Epithelial cell of proximal tubule (primary cell): ENCODE results near the gene IFIT5. TPM values are rescaled to one million over a fixed set of nuclear protein-coding genes. Genes with fewer than 3 reads are reported as not detected.
A peak's percentile ranks its signal among the peaks of the same experiment; 100 is the strongest.

ENCODE experiments used
- DNase-seq: peaks from one replicate; pipeline ENCODE4 v3.0.0-alpha.2; 2011; ENCODE audit warnings: low read depth
- H3K4me3 ChIP-seq: 2 replicates; pipeline ENCODE4 v1.5.1; 2011; ENCODE audit warnings: low read depth, mild to moderate bottlenecking, low read length
- total RNA-seq: library from RNA; depleted of rRNA; stranded (reverse); fragments of >200 nt; gene quantifications from 2 replicates; pipeline ENCODE4 v1.2.3, GENCODE V29; 2015
- TF ChIP-seq, protein P1 (sequence below): conservative IDR thresholded peaks from 2 replicates; pipeline ENCODE4 v1.5.1; 2012; ENCODE audit warnings: low read depth, mild to moderate bottlenecking, low read length

Gene IFIT5
- total RNA-seq, 1 donor from 2014 or later = 9.6 TPM

- no peak for DNase-seq
- TF ChIP-seq, protein P1, sequence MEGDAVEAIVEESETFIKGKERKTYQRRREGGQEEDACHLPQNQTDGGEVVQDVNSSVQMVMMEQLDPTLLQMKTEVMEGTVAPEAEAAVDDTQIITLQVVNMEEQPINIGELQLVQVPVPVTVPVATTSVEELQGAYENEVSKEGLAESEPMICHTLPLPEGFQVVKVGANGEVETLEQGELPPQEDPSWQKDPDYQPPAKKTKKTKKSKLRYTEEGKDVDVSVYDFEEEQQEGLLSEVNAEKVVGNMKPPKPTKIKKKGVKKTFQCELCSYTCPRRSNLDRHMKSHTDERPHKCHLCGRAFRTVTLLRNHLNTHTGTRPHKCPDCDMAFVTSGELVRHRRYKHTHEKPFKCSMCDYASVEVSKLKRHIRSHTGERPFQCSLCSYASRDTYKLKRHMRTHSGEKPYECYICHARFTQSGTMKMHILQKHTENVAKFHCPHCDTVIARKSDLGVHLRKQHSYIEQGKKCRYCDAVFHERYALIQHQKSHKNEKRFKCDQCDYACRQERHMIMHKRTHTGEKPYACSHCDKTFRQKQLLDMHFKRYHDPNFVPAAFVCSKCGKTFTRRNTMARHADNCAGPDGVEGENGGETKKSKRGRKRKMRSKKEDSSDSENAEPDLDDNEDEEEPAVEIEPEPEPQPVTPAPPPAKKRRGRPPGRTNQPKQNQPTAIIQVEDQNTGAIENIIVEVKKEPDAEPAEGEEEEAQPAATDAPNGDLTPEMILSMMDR = no peak
- peak overlapping the region; percentile 91 for H3K4me3 ChIP-seq
These were observed 913 bp upstream of the IFIT5 start for GRCh38 chr10:89413398-89413912.

GRCh38 chr10:89414879-89415821 is 782 bp downstream of the IFIT5 start:
- TF ChIP-seq, protein P1 = no peak
- no peak for DNase-seq
- peak overlapping the region; percentile 91 for H3K4me3 ChIP-seq

DNA sequence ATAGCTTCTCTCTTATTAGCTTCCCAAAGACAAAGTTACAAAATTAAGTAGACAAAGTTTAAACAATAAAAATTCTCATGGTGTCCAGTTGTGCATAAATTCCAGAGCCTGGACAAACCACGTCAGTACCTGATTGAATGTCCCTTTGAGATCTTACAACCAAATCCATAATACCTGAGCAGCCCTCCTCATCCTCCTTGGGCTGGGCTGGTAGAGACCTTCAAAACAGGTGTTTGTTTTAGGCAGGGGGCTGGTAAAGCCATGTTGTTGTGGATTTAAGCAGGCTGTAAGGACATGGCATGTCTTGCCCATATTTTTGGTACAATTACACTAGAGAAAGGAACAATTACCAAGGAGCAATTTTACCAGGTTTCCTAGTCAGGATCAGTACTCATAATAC is 2.1 kb downstream of the IFIT5 start:
- TF ChIP-seq, protein P1 = no peak
- no peak for DNase-seq
- H3K4me3 ChIP-seq = no peak overlapping the region

DNA sequence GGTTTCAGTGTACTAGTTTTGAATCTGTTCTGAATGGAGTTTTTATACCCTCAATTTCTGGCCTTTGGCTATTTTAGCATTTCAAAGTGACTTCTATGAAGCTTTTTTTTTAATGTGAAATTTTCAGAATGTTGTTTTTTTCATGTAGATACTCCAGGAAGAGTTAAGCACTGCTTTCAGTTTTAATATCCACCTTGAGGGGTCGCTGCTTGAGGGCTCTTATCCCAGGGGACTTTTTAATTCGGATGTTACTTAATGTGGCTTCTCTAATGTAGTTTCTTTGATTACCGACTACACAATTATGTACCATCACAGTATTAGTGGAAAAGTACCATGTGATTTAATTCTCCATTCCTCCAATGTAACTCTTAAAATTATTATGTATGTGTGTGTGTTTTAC is 5.2 kb downstream of the IFIT5 start:
- no peak for DNase-seq
- H3K4me3 ChIP-seq = no peak overlapping the region
- TF ChIP-seq, protein P1 = peak; percentile 60

DNA sequence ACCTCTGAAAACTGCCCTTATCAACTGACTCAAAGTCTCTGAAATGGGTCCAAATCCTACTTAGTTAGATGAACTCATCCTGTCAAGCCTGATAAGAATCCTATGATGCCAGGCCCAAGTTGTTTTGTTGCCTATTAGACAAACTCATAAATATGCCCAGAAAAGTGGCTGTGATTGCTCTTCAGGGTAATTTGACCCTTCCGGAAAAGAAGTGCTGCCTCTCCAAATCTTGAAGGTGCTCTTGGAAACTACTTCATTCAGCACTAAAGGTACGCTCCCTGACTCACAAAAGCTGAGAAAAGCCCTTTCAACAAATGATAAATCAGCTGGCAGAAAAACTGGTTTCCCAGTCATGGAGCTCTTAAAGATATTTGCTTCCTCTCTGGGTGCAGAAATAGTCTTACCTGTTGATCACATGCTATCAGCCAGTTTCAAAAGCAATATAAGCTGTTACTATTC is 6.7 kb downstream of the IFIT5 start:
- TF ChIP-seq, protein P1 = no peak
- no peak overlapping the region for H3K4me3 ChIP-seq
- no peak for DNase-seq

GRCh38 chr10:89425000-89425399 is 10.6 kb downstream of the IFIT5 start:
- TF ChIP-seq, protein P1 = no peak
- DNase-seq = no peak
- no peak overlapping the region for H3K4me3 ChIP-seq
